A172 (cell line): ENCODE results near the gene SLC27A3. TPM values are rescaled to one million over a fixed set of nuclear protein-coding genes. Genes with fewer than 3 reads are reported as not detected.
A peak's percentile ranks its signal among the peaks of the same experiment; 100 is the strongest.

Source experiments
- DNase-seq: peaks from one replicate; pipeline ENCODE4 v3.0.0-alpha.2; 2015; ENCODE audit warnings: low spot score
- total RNA-seq: library from RNA; depleted of rRNA; stranded (reverse); fragments of >200 nt; shearing (Covaris generic); gene quantifications from 2 replicates; pipeline ENCODE4 v1.2.3, GENCODE V29; 2014; rRNA removed

SLC27A3 gene
- total RNA-seq, 1 experiment from 2014 or later: 1.8 TPM

GRCh38 chr1:153798468-153798780 lies 23.2 kb downstream of the SLC27A3 start:
- no peak for DNase-seq

- DNase-seq: no peak
Observed at GRCh38 chr1:153799016-153799415, 23.8 kb downstream of the SLC27A3 start.

- DNase-seq: no peak
Observed at GRCh38 chr1:153799566-153800465, 24.6 kb downstream of the SLC27A3 start.

GRCh38 chr1:153800516-153800915 lies 25.3 kb downstream of the SLC27A3 start:
- DNase-seq: no peak

GRCh38 chr1:153801028-153801625 lies 25.9 kb downstream of the SLC27A3 start:
- DNase-seq: no peak

DNA sequence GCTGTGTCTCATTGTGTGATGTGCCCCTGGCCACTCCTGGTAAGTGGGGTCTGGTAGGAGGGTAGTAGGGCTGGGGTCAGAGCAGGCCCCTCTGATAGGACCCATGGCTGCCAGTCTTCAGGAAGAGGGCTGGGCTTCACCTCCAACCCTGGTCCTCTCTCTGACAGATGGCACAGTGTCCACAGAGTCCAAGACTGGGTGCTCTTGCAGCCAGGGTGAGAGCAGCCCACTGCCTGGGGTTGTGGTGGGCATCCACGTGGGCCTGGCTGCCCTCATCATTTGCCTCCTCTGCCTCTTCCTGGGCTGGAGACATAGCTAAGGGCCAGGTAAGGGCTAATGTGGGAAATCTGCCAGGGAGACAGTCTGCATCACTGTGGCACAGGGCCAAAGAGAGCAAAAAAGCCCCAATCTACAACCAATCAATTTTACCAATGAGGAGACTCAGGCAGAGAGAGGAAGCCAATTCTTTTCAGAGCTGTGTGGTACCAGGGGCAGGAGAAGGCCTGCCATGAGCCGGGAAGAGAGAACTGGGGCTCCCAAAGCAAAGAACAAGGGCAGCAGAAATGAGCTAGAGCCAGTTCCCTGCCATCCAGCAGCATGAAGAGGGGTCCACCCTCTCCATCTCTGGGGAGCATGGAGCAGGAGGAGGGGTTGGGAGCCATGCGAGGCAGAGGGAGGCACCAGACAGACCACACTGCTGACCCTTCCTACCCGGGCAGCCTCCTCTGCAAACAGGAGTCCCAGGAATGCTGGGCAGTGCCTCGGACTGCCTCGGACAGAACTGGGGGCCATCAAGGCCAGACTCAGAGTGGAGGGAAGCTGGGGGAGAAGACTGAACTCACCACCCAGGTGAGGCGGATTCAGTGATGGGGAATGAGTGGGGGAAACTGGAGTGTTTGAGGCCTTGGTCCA lies 26.8 kb downstream of the SLC27A3 start:
- DNase-seq: no peak

GRCh38 chr1:153803470-153804056 lies 28.4 kb downstream of the SLC27A3 start:
- no peak for DNase-seq

- DNase-seq: no peak
Observed at GRCh38 chr1:153804112-153804511, 28.9 kb downstream of the SLC27A3 start.

- peak; percentile 92 for DNase-seq
Observed at GRCh38 chr1:153805042-153805745, 30.0 kb downstream of the SLC27A3 start.

GRCh38 chr1:153805886-153806719 lies 30.9 kb downstream of the SLC27A3 start:
- DNase-seq: no peak

- no peak for DNase-seq
Observed at GRCh38 chr1:153816283-153816889, 41.2 kb downstream of the SLC27A3 start.

GRCh38 chr1:153818876-153819275 lies 43.7 kb downstream of the SLC27A3 start:
- no peak for DNase-seq

DNA sequence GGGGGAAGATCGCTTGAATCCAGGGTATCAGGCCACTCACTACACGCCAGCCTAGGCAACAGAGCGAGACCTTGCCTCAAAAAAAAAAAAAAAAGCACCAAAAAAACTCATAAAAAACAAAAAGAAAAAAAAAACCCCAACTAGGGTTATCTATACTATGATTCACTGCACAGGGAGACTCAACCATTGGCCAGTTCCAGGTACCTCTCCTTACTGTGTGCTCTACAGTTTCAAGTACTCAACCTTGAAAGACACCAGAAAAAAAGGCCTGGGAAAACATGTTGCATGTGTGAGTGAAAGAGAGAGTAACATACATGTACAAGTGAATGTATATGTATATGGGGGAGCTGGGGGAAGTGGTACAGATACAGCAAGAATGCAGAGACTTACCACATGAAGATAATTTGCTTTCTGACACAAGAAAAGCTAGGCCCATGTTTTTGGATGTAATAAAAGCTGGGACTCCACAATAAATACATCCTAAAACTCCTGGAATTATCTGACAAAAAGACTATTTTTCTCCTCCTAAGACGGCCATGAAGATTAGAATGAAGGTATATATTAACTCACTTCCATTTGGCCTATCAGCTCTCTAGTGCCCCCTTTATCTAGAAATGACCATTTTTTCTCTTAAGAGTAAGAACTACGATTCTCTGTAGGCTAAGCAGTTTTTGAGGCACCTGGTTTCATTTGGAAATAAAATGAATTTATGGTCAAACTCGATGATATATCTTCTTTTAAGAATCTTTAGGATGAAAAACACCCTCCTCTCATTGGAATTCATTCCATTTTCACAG lies 52.2 kb downstream of the SLC27A3 start:
- DNase-seq: no peak

Other genes starting within 250 kb of the SLC27A3 start
- 1,463 and 1,751 TPM in 2 replicates for gene S100A6, start 239.4 kb upstream of the SLC27A3 start, total RNA-seq
- gene S100A5, start 234.5 kb upstream of the SLC27A3 start, total RNA-seq: 1.1 and 6.1 TPM in 2 replicates
- 3,194 and 3,572 TPM in 2 replicates for gene S100A4, start 229.6 kb upstream of the SLC27A3 start, total RNA-seq
- gene S100A3, start 226.1 kb upstream of the SLC27A3 start, total RNA-seq: 90.9 and 103 TPM in 2 replicates
- 41.3 and 63.0 TPM in 2 replicates for gene S100A2, start 209.6 kb upstream of the SLC27A3 start, total RNA-seq
- 726 and 852 TPM in 2 replicates for gene S100A16, start 162.3 kb upstream of the SLC27A3 start, total RNA-seq
- gene S100A14, start 159.1 kb upstream of the SLC27A3 start, total RNA-seq: 0.17 TPM in 1 of 2 replicates, not detected in the other
- gene S100A13, start 147.9 kb upstream of the SLC27A3 start, total RNA-seq: 116 and 160 TPM in 2 replicates
- 0.46 and 2.8 TPM in 2 replicates for gene S100A1, start 147.0 kb upstream of the SLC27A3 start, total RNA-seq
- 49.0 and 60.8 TPM in 2 replicates for gene CHTOP, start 141.3 kb upstream of the SLC27A3 start, total RNA-seq
- 150 and 158 TPM in 2 replicates for gene SNAPIN, start 116.7 kb upstream of the SLC27A3 start, total RNA-seq
- 578 and 601 TPM in 2 replicates for gene ILF2, start 104.4 kb upstream of the SLC27A3 start, total RNA-seq
- 0.16 and 1.4 TPM in 2 replicates for gene NPR1, start 96.7 kb upstream of the SLC27A3 start, total RNA-seq
- 43.6 and 44.7 TPM in 2 replicates for gene INTS3, start 47.4 kb upstream of the SLC27A3 start, total RNA-seq
- 5.9 and 6.5 TPM in 2 replicates for gene GATAD2B, start 147.6 kb downstream of the SLC27A3 start, total RNA-seq
- 10.9 and 11.2 TPM in 2 replicates for gene DENND4B, start 171.3 kb downstream of the SLC27A3 start, total RNA-seq
- gene CRTC2, start 183.2 kb downstream of the SLC27A3 start, total RNA-seq: 14.5 and 16.6 TPM in 2 replicates
- 192 and 204 TPM in 2 replicates for gene SLC39A1, start 188.1 kb downstream of the SLC27A3 start, total RNA-seq
- gene CREB3L4, start 192.5 kb downstream of the SLC27A3 start, total RNA-seq: 19.9 and 28.4 TPM in 2 replicates
- gene JTB, start 202.3 kb downstream of the SLC27A3 start, total RNA-seq: 280 and 326 TPM in 2 replicates
- 36.6 and 41.3 TPM in 2 replicates for gene RAB13, start 210.9 kb downstream of the SLC27A3 start, total RNA-seq
- gene RPS27, start 215.4 kb downstream of the SLC27A3 start, total RNA-seq: 2,058 and 2,461 TPM in 2 replicates